SK-N-SH (cell line): ENCODE data around the gene SSTR3. TPM values are rescaled to one million over a fixed set of nuclear protein-coding genes. Genes with fewer than 3 reads are reported as not detected.

Experiments
- CTCF ChIA-PET: fragments of 300-600, 350-600 bp; formaldehyde crosslinking; extraction: SDS; loops from one replicate; lab custom pipeline; 2021; lab: Yijun Ruan, JAX
- POLR2A ChIA-PET: fragments of 350-600 bp; sonication (Branson Sonifier 250); formaldehyde crosslinking; extraction: SDS; loops from one replicate; lab custom pipeline; 2020; ENCODE audit warnings: antibody characterized with exemption, inconsistent platforms; lab: Yijun Ruan, JAX
- DNase-seq: peaks from one replicate; pipeline ENCODE4 v3.0.0; 2012
- H2AFZ ChIP-seq: fragments of 200-600 bp; sonication (generic); 2 replicates; pipeline ENCODE4 v1.8.1; 2016; ENCODE audit warnings: antibody characterized with exemption, mild to moderate bottlenecking, low read depth
- H3F3A ChIP-seq: fragments of 200-600 bp; sonication (generic); replicated peaks from 2 replicates; pipeline ENCODE3; 2016; ENCODE audit warnings: antibody characterized with exemption, mild to moderate bottlenecking; ENCODE audit not compliant: insufficient read depth
- H3K27ac ChIP-seq, 2 experiments: fragments of 200-500 bp in 1 of 2; fragments of 200-600 bp in 1 of 2; sonication (Bioruptor generic) in 1 of 2; sonication (generic), shearing (Covaris generic) in 1 of 2; 2 replicates each; pipeline versions ENCODE4 v1.5.1 to v1.6.1; 2014 to 2016; ENCODE audit warnings: low read depth in 2 of 2, inconsistent platforms in 1 of 2, low read length in 1 of 2, mild to moderate bottlenecking in 1 of 2, mixed read lengths in 1 of 2
- H3K27me3 ChIP-seq: fragments of 200-600 bp; sonication (generic), shearing (Covaris generic); 2 replicates; pipeline ENCODE4 v1.6.1; 2016; ENCODE audit warnings: mixed run types; ENCODE audit not compliant: insufficient read depth
- H3K36me3 ChIP-seq, 2 experiments: fragments of 200-500 bp in 1 of 2; fragments of 200-600 bp in 1 of 2; sonication (Bioruptor generic) in 1 of 2; sonication (generic) in 1 of 2; replicated peaks in 1 of 2; 2 replicates each; pipeline versions ENCODE3 to v1.5.1; 2014 to 2016; ENCODE audit warnings: low read length in 1 of 2, mild to moderate bottlenecking in 1 of 2; ENCODE audit not compliant: insufficient read depth in 2 of 2, control insufficient read depth in 1 of 2
- H3K4me1 ChIP-seq, 2 experiments: fragments of 200-500 bp in 1 of 2; fragments of 200-600 bp in 1 of 2; sonication (Bioruptor generic) in 1 of 2; sonication (generic), shearing (Covaris generic) in 1 of 2; 2 replicates each; pipeline versions ENCODE4 v1.5.1 to v1.6.1; 2014 to 2016; ENCODE audit warnings: low read depth in 1 of 2, low read length in 1 of 2, mixed run types in 1 of 2; ENCODE audit not compliant: insufficient read depth in 2 of 2, control insufficient read depth in 1 of 2
- H3K4me2 ChIP-seq: fragments of 200-600 bp; sonication (generic), shearing (Covaris generic); 2 replicates; pipeline ENCODE4 v1.6.1; 2017; ENCODE audit warnings: mixed run types
- H3K4me3 ChIP-seq, 2 experiments: fragments of 200-500 bp in 1 of 2; fragments of 200-600 bp in 1 of 2; sonication (Bioruptor generic) in 1 of 2; sonication (generic), shearing (Covaris generic) in 1 of 2; 2 replicates each; pipeline versions ENCODE4 v1.5.1 to v1.8.1; 2014 to 2016; ENCODE audit warnings: low read depth in 2 of 2, inconsistent platforms in 1 of 2, low read length in 1 of 2, mild to moderate bottlenecking in 1 of 2, mixed read lengths in 1 of 2, moderate library complexity in 1 of 2
- H3K79me2 ChIP-seq: fragments of 200-600 bp; sonication (generic); 2 replicates; pipeline ENCODE4 v1.8.1; 2017; ENCODE audit warnings: mild to moderate bottlenecking; ENCODE audit not compliant: insufficient read depth
- H3K9ac ChIP-seq: fragments of 200-600 bp; sonication (generic); 2 replicates; pipeline ENCODE4 v1.6.1; 2017; ENCODE audit warnings: mixed run types
- H3K9me2 ChIP-seq: fragments of 200-600 bp; sonication (generic); 2 replicates; pipeline ENCODE4 v1.6.1; 2017; ENCODE audit warnings: mixed run types
- H3K9me3 ChIP-seq: fragments of 200-600 bp; sonication (generic); 2 replicates; pipeline ENCODE4 v1.6.1; 2017; ENCODE audit warnings: mixed run types, mild to moderate bottlenecking, moderate library complexity
- H4K20me1 ChIP-seq: fragments of 200-600 bp; sonication (generic); 2 replicates; pipeline ENCODE4 v1.6.1; 2017; ENCODE audit warnings: mild to moderate bottlenecking, mixed run types; ENCODE audit not compliant: insufficient read depth
- CHD2 ChIP-seq: fragments of 150-350 bp; IDR thresholded peaks from 2 replicates; pipeline ENCODE4 v1.6.1; 2018; ENCODE audit warnings: low read length; ENCODE audit not compliant: partially characterized antibody
- FOXJ3 ChIP-seq: sonication (generic); formaldehyde crosslinking; IDR thresholded peaks from 2 replicates; pipeline ENCODE4 v1.5.1; 2020; ENCODE audit warnings: mild to moderate bottlenecking, missing genetic modification reagents
- FOXM1 ChIP-seq: IDR thresholded peaks from 2 replicates; pipeline ENCODE4 v1.4.0; 2012; ENCODE audit warnings: low read depth, mild to moderate bottlenecking
- GATA2 ChIP-seq: sonication (generic); formaldehyde crosslinking; IDR thresholded peaks from 2 replicates; pipeline ENCODE4 v1.5.0; 2020; ENCODE audit warnings: mild to moderate bottlenecking, missing genetic modification reagents
- IRF3 ChIP-seq: fragments of 150-350 bp; IDR thresholded peaks from 2 replicates; pipeline ENCODE4 v1.6.1; 2016; ENCODE audit warnings: mild to moderate bottlenecking, low read depth, low read length
- MAX ChIP-seq: IDR thresholded peaks from 2 replicates; pipeline ENCODE4 v1.4.0; 2012; ENCODE audit warnings: low read depth
- MXI1 ChIP-seq: IDR thresholded peaks from 2 replicates; pipeline ENCODE4 v1.6.1; 2012; ENCODE audit warnings: mild to moderate bottlenecking, low read depth, low read length, improper control_type of control experiment
- NRF1 ChIP-seq: IDR thresholded peaks from 2 replicates; pipeline ENCODE4 v1.6.1; 2012; ENCODE audit warnings: low read depth, mild to moderate bottlenecking, low read length
- REST ChIP-seq: IDR thresholded peaks from 2 replicates; pipeline ENCODE4 v1.6.1; 2012; ENCODE audit warnings: mild to moderate bottlenecking, low read depth, low read length, moderate library complexity
- SIN3A ChIP-seq: IDR thresholded peaks from 2 replicates; pipeline ENCODE4 v1.6.1; 2012; ENCODE audit warnings: low read depth, mild to moderate bottlenecking, low read length, moderate library complexity, borderline replicate concordance
- TAF1 ChIP-seq: IDR thresholded peaks from 2 replicates; pipeline ENCODE4 v1.6.1; 2012; ENCODE audit warnings: low read depth, mild to moderate bottlenecking, low read length, moderate library complexity, borderline replicate concordance
- TCF12 ChIP-seq: IDR thresholded peaks from 2 replicates; pipeline ENCODE4 v1.4.0; 2012
- TEAD4 ChIP-seq: IDR thresholded peaks from 2 replicates; pipeline ENCODE4 v1.4.0; 2012; ENCODE audit warnings: mild to moderate bottlenecking, borderline replicate concordance; ENCODE audit not compliant: insufficient read depth
- USF1 ChIP-seq: IDR thresholded peaks from 2 replicates; pipeline ENCODE4 v1.4.0; 2012; ENCODE audit warnings: low read depth, borderline replicate concordance
- YY1 ChIP-seq: IDR thresholded peaks from 2 replicates; pipeline ENCODE4 v1.4.0; 2012; ENCODE audit warnings: low read depth, mild to moderate bottlenecking
- WGBS: methylation state at CpG from one replicate; pipeline ENCODE4 v1.1.6; 2017; ENCODE audit warnings: low lambda C conversion rate; 5-methylcytosine and 5-hydroxymethylcytosine counted together
- polyA plus RNA-seq, 3 experiments: library from polyadenylated mRNA; depleted of rRNA; stranded (reverse); fragments of >200 nt; gene quantifications; 2 replicates each; pipeline ENCODE4 v1.2.3, GENCODE V29; 2012

Gene SSTR3
- polyA plus RNA-seq, 1 of the 3 experiments (the other 2 are of a cell fraction), result not detected

GRCh38 chr22:37174964-37175363, 37.3 kb downstream of the SSTR3 start:
- Histone ChIP-seq H3K27me3 (no peaks in the 10 kb centered on the region), H3K9me2 (no peaks in the 10 kb centered on the region)
- TF ChIP-seq TEAD4 (no peak), YY1 (no peak), TAF1 (no peak), USF1 (no peak), FOXJ3 (CRISPR knock-in tag) (no peak), MAX (no peak), MXI1 (no peak), FOXM1 (no peak), TCF12 (no peak), SIN3A (no peak), IRF3 (no peak), NRF1 (no peak), CHD2 (no peak)
- TF ChIP-seq, all 33 proteins: peak for 0
- no peaks in the 10 kb centered on the region for H4K20me1 ChIP-seq
- no peaks in the 10 kb centered on the region for H3K36me3 ChIP-seq
- no peaks in the 10 kb centered on the region for H3K9me3 ChIP-seq
- POLR2A ChIA-PET, result interaction anchor here (0.7 kb wide), 1 partner anchor 13 kb away, joined by 3 read pairs; the partner anchor contains the start of gene C1QTNF6
- no peak overlapping the region for H2AFZ ChIP-seq
- 93% methylated on average over 9 of the region's 9 CpGs for WGBS
- no peaks in the 10 kb centered on the region for H3K79me2 ChIP-seq
- H3K4me2 ChIP-seq, result no peak overlapping the region
- H3K27ac ChIP-seq, result no peak overlapping the region
- CTCF ChIA-PET, result interaction anchor here (0.8 to 19.4 kb wide), 3 partner anchors 9 to 375 kb away, joined by 3 to 190 read pairs (median 7); no protein-coding TSS in a partner anchor
- H3F3A ChIP-seq, result no peaks in the 10 kb centered on the region
- peak; percentile 27 for DNase-seq
- H3K9ac ChIP-seq, result no peak overlapping the region
- peaks cover 0 to 38% of the 10 kb centered on the region in 2 experiments; a peak in 1 of 4 replicates for H3K4me1 ChIP-seq
- no peak overlapping the region for H3K4me3 ChIP-seq

GRCh38 chr22:37173709-37174108, 38.6 kb downstream of the SSTR3 start:
- Histone ChIP-seq H3K27me3 (no peaks in the 10 kb centered on the region), H3K9ac (no peak overlapping the region)
- TF ChIP-seq GATA2 (CRISPR knock-in tag), result no peak
- no peak for TF ChIP-seq TCF12
- no peak for TF ChIP-seq REST
- TF ChIP-seq, all 33 proteins: peak for 0
- Histone ChIP-seq H3K4me3 (no peak overlapping the region), H3K9me3 (no peaks in the 10 kb centered on the region), H3K79me2 (no peaks in the 10 kb centered on the region), H3K9me2 (no peaks in the 10 kb centered on the region), H3K27ac (no peak overlapping the region), H3K36me3 (no peaks in the 10 kb centered on the region), H4K20me1 (no peaks in the 10 kb centered on the region), H2AFZ (no peak overlapping the region), H3K4me1 (peaks cover 0 to 33% of the 10 kb centered on the region in 2 experiments; a peak in 1 of 4 replicates), H3F3A (no peaks in the 10 kb centered on the region), H3K4me2 (no peak overlapping the region)
- WGBS, result 82% methylated on average over 6 of the region's 6 CpGs
- DNase-seq, result peak; percentile 4
- POLR2A ChIA-PET, result no interaction called here
- CTCF ChIA-PET, result interaction anchor here (19.4 kb wide), 1 partner anchor 26 kb away, joined by 190 read pairs; no protein-coding TSS in a partner anchor
